Germinal center (tissue), 1 donor: Measurements from ENCODE around the gene NTMT2.
"Not testable (repeated sequence)": the region's sequence is repeated elsewhere in the genome, so short reads cannot be mapped to it uniquely, and the experiment has no call there.

ENCODE experiments used
- DNase-seq: peaks from one replicate; pipeline ENCODE4 v3.0.0; 2012; ENCODE audit warnings: mixed read lengths, low spot score

Gene NTMT2

GRCh38 chr1:170157820-170158219, 12.1 kb downstream of the NTMT2 start:
- DNase-seq: no peak

GRCh38 chr1:170162459-170163246, 16.9 kb downstream of the NTMT2 start:
- no peak for DNase-seq

- DNase-seq: no peak
Observed at GRCh38 chr1:170164103-170164763, 18.5 kb downstream of the NTMT2 start.

- no peak for DNase-seq
Observed at GRCh38 chr1:170166518-170167180, 20.9 kb downstream of the NTMT2 start.

- no peak for DNase-seq
Observed at GRCh38 chr1:170168265-170168664, 22.5 kb downstream of the NTMT2 start.

GRCh38 chr1:170170513-170170912, 24.8 kb downstream of the NTMT2 start:
- DNase-seq: not testable (repeated sequence)

- no peak for DNase-seq
Observed at GRCh38 chr1:170174395-170174794, 28.6 kb downstream of the NTMT2 start.

GRCh38 chr1:170175041-170175440, 29.3 kb downstream of the NTMT2 start:
- DNase-seq: no peak

- no peak for DNase-seq
Observed at GRCh38 chr1:170175484-170175883, 29.7 kb downstream of the NTMT2 start.

GRCh38 chr1:170176772-170177171, 31.0 kb downstream of the NTMT2 start:
- DNase-seq: no peak

- DNase-seq: no peak
Observed at GRCh38 chr1:170182442-170182841, 36.7 kb downstream of the NTMT2 start.

- DNase-seq: no peak
Observed at GRCh38 chr1:170192546-170192945, 46.8 kb downstream of the NTMT2 start.

- no peak for DNase-seq
Observed at GRCh38 chr1:170194451-170194850, 48.7 kb downstream of the NTMT2 start.

GRCh38 chr1:170196490-170197236, 50.9 kb downstream of the NTMT2 start:
- no peak for DNase-seq

GRCh38 chr1:170198090-170198489, 52.3 kb downstream of the NTMT2 start:
- no peak for DNase-seq

GRCh38 chr1:170198584-170198983, 52.8 kb downstream of the NTMT2 start:
- no peak for DNase-seq

- DNase-seq: no peak
Observed at GRCh38 chr1:170200161-170200560, 54.4 kb downstream of the NTMT2 start.

- no peak for DNase-seq
Observed at GRCh38 chr1:170200621-170201397, 55.0 kb downstream of the NTMT2 start.

- no peak for DNase-seq
Observed at GRCh38 chr1:170203693-170204092, 57.9 kb downstream of the NTMT2 start.

GRCh38 chr1:170204121-170204520, 58.4 kb downstream of the NTMT2 start:
- no peak for DNase-seq

GRCh38 chr1:170205301-170205700, 59.5 kb downstream of the NTMT2 start:
- no peak for DNase-seq

GRCh38 chr1:170209125-170209524, 63.4 kb downstream of the NTMT2 start:
- DNase-seq: no peak
